HCT116 (cell line): ENCODE measurements around the gene TTLL9. TPM values are rescaled to one million over a fixed set of nuclear protein-coding genes. Genes with fewer than 3 reads are reported as not detected.

ENCODE experiments used
- ATAC-seq: fragments of 200-7000 bp; cut with Tn5 transposase; 2 replicates; pipeline ENCODE4 v1.9.1; 2020; ENCODE audit warnings: mild to moderate bottlenecking, moderate library complexity
- BruUV-seq: library from RNA; stranded (reverse); fragments of 400-500 nt; replicated peaks from 2 replicates; lab custom pipeline; 2021; lab: Mats Ljungman, UMichigan
- CTCF ChIA-PET: fragments of 300-600 bp; sonication (Branson Sonifier 250); formaldehyde crosslinking; loops from one replicate; lab custom pipeline; 2021; ENCODE audit warnings: antibody characterized with exemption; lab: Charles Lee
- POLR2A ChIA-PET: fragments of 300-600, 350-600 bp; sonication (Branson Sonifier 250); formaldehyde crosslinking; loops from one replicate; lab custom pipeline; 2021; ENCODE audit warnings: antibody characterized with exemption; lab: Charles Lee
- RAD21 ChIA-PET, 2 experiments: fragments of 300-600 bp; sonication (Branson Sonifier 250); formaldehyde crosslinking; loops; one replicate each; lab custom pipeline; 2023; ENCODE audit warnings: low total read pairs in 2 of 2; ENCODE audit not compliant: uncharacterized antibody in 2 of 2, unreplicated experiment in 2 of 2, low non-redundant PET in 1 of 2; lab: Charles Lee
- DNase-seq: peaks from one replicate; pipeline ENCODE4 v3.0.0-alpha.2; 2010; ENCODE audit warnings: low read depth, low spot score
- H2AFZ ChIP-seq: fragments of 200-600 bp; shearing (Covaris generic), sonication (generic); 2 replicates; pipeline ENCODE4 v1.6.1; 2017; ENCODE audit warnings: low read depth, mixed run types, mixed read lengths, antibody characterized with exemption, low read length; ENCODE audit not compliant: poor library complexity, severe bottlenecking
- H3K27ac ChIP-seq: 2 replicates; pipeline ENCODE4 v1.5.1; 2012; ENCODE audit warnings: low read depth, low read length
- H3K27me3 ChIP-seq: fragments of 200-600 bp; sonication (generic); 2 replicates; pipeline ENCODE4 v1.6.1; 2016; ENCODE audit warnings: mixed run types, low read length, mixed read lengths; ENCODE audit not compliant: insufficient read depth
- H3K36me3 ChIP-seq, 2 experiments: fragments of 200-500 bp in 1 of 2; fragments of 200-600 bp in 1 of 2; sonication (Bioruptor generic) in 1 of 2; sonication (generic) in 1 of 2; 2 replicates each; pipeline versions ENCODE4 v1.5.1 to v1.6.1; 2014 to 2016; ENCODE audit warnings: low read length in 2 of 2, inconsistent platforms in 1 of 2, mixed read lengths in 1 of 2, mixed run types in 1 of 2; ENCODE audit not compliant: insufficient read depth in 2 of 2, control insufficient read depth in 1 of 2
- H3K4me1 ChIP-seq, 2 experiments: fragments of 200-600 bp in 1 of 2; sonication (generic) in 1 of 2; 2 replicates each; pipeline versions ENCODE4 v1.5.1 to v1.6.1; 2012 to 2017; ENCODE audit warnings: low read length in 2 of 2, inconsistent platforms in 1 of 2, mild to moderate bottlenecking in 1 of 2, mixed read lengths in 1 of 2, mixed run types in 1 of 2, moderate library complexity in 1 of 2; ENCODE audit not compliant: insufficient read depth in 2 of 2, control insufficient read depth in 1 of 2
- H3K4me2 ChIP-seq: fragments of 200-600 bp; sonication (generic); 2 replicates; pipeline ENCODE4 v1.6.1; 2017; ENCODE audit warnings: mixed run types, low read length, mixed read lengths
- H3K4me3 ChIP-seq, 2 experiments: fragments of 200-600 bp in 1 of 2; sonication (generic) in 1 of 2; replicated peaks in 1 of 2; 2 replicates each; pipeline ENCODE4 v1.5.1; 2011 to 2016; ENCODE audit warnings: low read length in 2 of 2, control low read depth in 1 of 2, low read depth in 1 of 2, mild to moderate bottlenecking in 1 of 2, mixed read lengths in 1 of 2, mixed run types in 1 of 2
- H3K79me2 ChIP-seq: fragments of 200-600 bp; sonication (generic); 2 replicates; pipeline ENCODE4 v1.6.1; 2017; ENCODE audit warnings: mild to moderate bottlenecking, mixed run types, low read length, moderate library complexity, mixed read lengths; ENCODE audit not compliant: insufficient read depth
- H3K9ac ChIP-seq: fragments of 200-600 bp; sonication (generic); 2 replicates; pipeline ENCODE4 v1.6.1; 2016; ENCODE audit warnings: low read length, mixed read lengths
- H3K9me2 ChIP-seq: fragments of 200-600 bp; sonication (generic), shearing (Covaris generic); 2 replicates; pipeline ENCODE4 v1.6.1; 2017; ENCODE audit warnings: mixed run types, mild to moderate bottlenecking, moderate library complexity; ENCODE audit not compliant: insufficient read depth
- H3K9me3 ChIP-seq, 2 experiments: fragments of 200-500 bp in 1 of 2; fragments of 200-600 bp in 1 of 2; sonication (Bioruptor generic) in 1 of 2; sonication (generic) in 1 of 2; 2 replicates each; pipeline ENCODE4 v1.6.1; 2014 to 2017; ENCODE audit warnings: low read length in 2 of 2, mixed read lengths in 2 of 2, inconsistent platforms in 1 of 2, low read depth in 1 of 2, mild to moderate bottlenecking in 1 of 2, mixed run types in 1 of 2, moderate library complexity in 1 of 2; ENCODE audit not compliant: control insufficient read depth in 1 of 2, insufficient read depth in 1 of 2
- H4K20me1 ChIP-seq: fragments of 200-600 bp; sonication (generic), shearing (Covaris generic); 2 replicates; pipeline ENCODE4 v1.6.1; 2017; ENCODE audit warnings: mixed run types, mild to moderate bottlenecking, moderate library complexity; ENCODE audit not compliant: insufficient read depth
- ATF3 ChIP-seq: IDR thresholded peaks from 2 replicates; pipeline ENCODE4 v1.6.1; 2012
- CEBPB ChIP-seq: IDR thresholded peaks from 2 replicates; pipeline ENCODE4 v1.6.1; 2012; ENCODE audit warnings: low read depth
- CTCF ChIP-seq, 3 experiments: fragments of 200-600 bp in 1 of 3; sonication (generic) in 1 of 3; IDR thresholded peaks in 2 of 3; conservative IDR thresholded peaks in 1 of 3; 2 replicates each; pipeline ENCODE4 v1.5.1; 2012 to 2017; ENCODE audit warnings: low read depth in 2 of 3, low read length in 2 of 3, antibody characterized with exemption in 1 of 3, borderline replicate concordance in 1 of 3, control low read depth in 1 of 3, mild to moderate bottlenecking in 1 of 3, mixed read lengths in 1 of 3, mixed run types in 1 of 3, moderate library complexity in 1 of 3; ENCODE audit not compliant: insufficient read depth in 1 of 3
- EGR1 ChIP-seq: IDR thresholded peaks from 2 replicates; pipeline ENCODE4 v1.6.1; 2012; ENCODE audit warnings: low read depth
- ELF1 ChIP-seq: IDR thresholded peaks from 2 replicates; pipeline ENCODE4 v1.6.1; 2012; ENCODE audit warnings: low read depth, borderline replicate concordance
- EZH2 ChIP-seq: fragments of 200-600 bp; sonication (generic); IDR thresholded peaks from 2 replicates; pipeline ENCODE4 v1.6.1; 2017; ENCODE audit warnings: antibody characterized with exemption, mixed run types
- EZH2phosphoT487 ChIP-seq: fragments of 200-600 bp; IDR thresholded peaks from 2 replicates; pipeline ENCODE4 v1.6.1; 2018; ENCODE audit warnings: antibody characterized with exemption, borderline replicate concordance
- FOSL1 ChIP-seq: IDR thresholded peaks from 2 replicates; pipeline ENCODE4 v1.6.1; 2012; ENCODE audit warnings: low read depth
- JUND ChIP-seq: IDR thresholded peaks from 2 replicates; pipeline ENCODE4 v1.6.1; 2012
- MAX ChIP-seq: IDR thresholded peaks from 2 replicates; pipeline ENCODE4 v1.6.1; 2012
- POLR2A ChIP-seq: IDR thresholded peaks from 2 replicates; pipeline ENCODE4 v1.7.0; 2011; ENCODE audit warnings: borderline replicate concordance; ENCODE audit not compliant: insufficient read depth, insufficient read length; ENCODE audit errors: extremely low read depth
- REST ChIP-seq: IDR thresholded peaks from 2 replicates; pipeline ENCODE4 v1.6.1; 2012; ENCODE audit warnings: low read depth
- SIN3A ChIP-seq: IDR thresholded peaks from 2 replicates; pipeline ENCODE4 v1.6.1; 2012; ENCODE audit warnings: low read depth
- SP1 ChIP-seq: IDR thresholded peaks from 2 replicates; pipeline ENCODE4 v1.6.1; 2012; ENCODE audit warnings: low read depth
- SRF ChIP-seq: IDR thresholded peaks from 2 replicates; pipeline ENCODE4 v1.6.1; 2012; ENCODE audit warnings: low read depth
- YY1 ChIP-seq: IDR thresholded peaks from 2 replicates; pipeline ENCODE4 v1.6.1; 2011; ENCODE audit warnings: low read length, low read depth, moderate library complexity, mild to moderate bottlenecking; ENCODE audit not compliant: insufficient replicate concordance; ENCODE audit errors: extremely low read depth
- ZBTB33 ChIP-seq: IDR thresholded peaks from 2 replicates; pipeline ENCODE4 v1.6.1; 2011; ENCODE audit warnings: mild to moderate bottlenecking, low read length, moderate library complexity; ENCODE audit not compliant: insufficient replicate concordance; ENCODE audit errors: extremely low read depth
- ZNF274 ChIP-seq: fragments of 200-500 bp; sonication (Bioruptor generic); IDR thresholded peaks from 2 replicates; pipeline ENCODE4 v1.6.1; 2014; ENCODE audit warnings: mild to moderate bottlenecking, low read depth, low read length, inconsistent platforms
- intact Hi-C: fragments of 100-400 bp; cut with micrococcal nuclease; formaldehyde crosslinking; loops from 2 replicates; pipeline ENCODE4 v1.10.0; 2022
- total RNA-seq: library from RNA; stranded (reverse); gene quantifications from one replicate; pipeline ENCODE4 v1.2.1, GENCODE V29; 2021; ENCODE audit not compliant: unreplicated experiment

The TTLL9 gene
- total RNA-seq, 1 experiment from 2014 or later: not detected

- Histone ChIP-seq H3K4me3 (no peak overlapping the region), H3K9me2 (no peaks in the 10 kb centered on the region), H3K9me3 (no peaks in the 10 kb centered on the region), H3K79me2 (no peaks in the 10 kb centered on the region), H2AFZ (no peak overlapping the region), H4K20me1 (no peaks in the 10 kb centered on the region), H3K27ac (no peak overlapping the region), H3K4me1 (peaks cover 0 to 9% of the 10 kb centered on the region in 2 experiments; a peak in 1 of 4 replicates), H3K9ac (no peak overlapping the region), H3K27me3 (no peaks in the 10 kb centered on the region), H3K4me2 (no peak overlapping the region), H3K36me3 (no peaks in the 10 kb centered on the region)
- TF ChIP-seq YY1 (no peak), SP1 (no peak), MAX (no peak), ZNF274 (no peak), ATF3 (no peak), JUND (no peak), ELF1 (no peak), CTCF (IDR thresholded peaks at IDR 0.05 in 2 of 3, conservative IDR thresholded peaks at IDR 0.05 in 1 of 3; ENCODE audit: borderline replicate concordance in 1 of 3, insufficient read depth in 1 of 3, low read depth in 2 of 3, low read length in 2 of 3) (no peak), EGR1 (no peak), ZBTB33 (no peak), EZH2phosphoT487 (no peak), POLR2A (no peak), EZH2 (no peak), SIN3A (no peak), REST (no peak), FOSL1 (no peak), CEBPB (no peak), SRF (no peak)
- DNase-seq (no peak), ATAC-seq (no peak)
- RAD21 ChIA-PET: no interaction called here
- POLR2A ChIA-PET: no interaction called here
- intact Hi-C loops: no loop called here
- no TSS peak for BruUV-seq
- CTCF ChIA-PET: interaction anchor here (3.5 kb wide), 1 partner anchor 25 kb away, joined by 17 read pairs; no protein-coding TSS in a partner anchor
Observed at GRCh38 chr20:31821427-31821826, 49.0 kb upstream of the TTLL9 start.
